Right lobe of liver (tissue), 4 donors: Measurements from ENCODE around the gene PNKP.

ENCODE experiments used
- CTCF ChIP-seq, 4 donors: fragments of 200-600 bp in 3 of 4; fragments of 450-650 bp in 1 of 4; IDR thresholded peaks; one replicate each; pipeline versions ENCODE4 v1.5.1 to v1.8.0; 2016 to 2022; ENCODE audit warnings: antibody characterized with exemption in 4 of 4, mild to moderate bottlenecking in 2 of 4
- POLR2A ChIP-seq: fragments of 450-650 bp; IDR thresholded peaks from one replicate; pipeline ENCODE4 v1.6.1; 2017; ENCODE audit warnings: antibody characterized with exemption, mild to moderate bottlenecking
- donor health status: DM: no; HTN: no; CAD: no.
- donor health status: DM: no; HTN: no; CAD: no.
- donor health status: DM: no; HTN: yes; CAD: no.

DNA sequence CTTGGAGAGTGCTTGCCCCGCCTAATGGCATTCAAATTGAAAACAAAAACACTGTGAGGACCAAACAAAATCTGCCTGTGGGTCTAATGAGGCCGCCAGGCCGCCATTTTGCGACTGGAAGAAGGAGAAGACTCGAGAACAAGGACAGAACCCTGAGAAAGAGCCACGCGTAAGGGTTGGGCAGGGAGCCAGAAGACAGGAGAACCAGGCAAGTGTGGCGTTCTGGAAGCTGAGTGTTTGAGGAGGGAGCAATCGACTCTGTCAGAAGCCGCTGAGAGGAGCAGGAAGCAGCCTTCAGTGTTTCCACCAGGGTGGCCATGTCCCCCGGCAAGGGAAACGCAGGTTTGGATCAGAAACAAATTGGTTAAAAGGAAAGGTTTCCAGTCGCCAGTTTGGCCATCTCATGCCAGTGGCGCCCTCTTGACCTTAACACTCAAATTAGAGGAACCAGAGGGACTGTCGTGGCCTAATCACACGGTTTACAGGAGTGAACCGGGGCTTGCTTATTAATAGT, 26.6 kb downstream of the PNKP start:
- TF ChIP-seq CTCF (IDR thresholded peaks at IDR 0.05) (no peak), POLR2A (no peak)
